CD4-positive, alpha-beta T cell treated with Interleukin-1 beta for 1 hour (primary cell): ENCODE data around the gene CRACR2B.

Experiments
- DNase-seq, 2 donors: peaks; one replicate each; pipeline ENCODE4 v3.0.0-alpha.2; 2020 to 2022

Gene CRACR2B

GRCh38 chr11:827897-828192 is at the start of gene CRACR2B:
Gene CRACR2B (plus strand): TSS chr11:827919. CDS start chr11:828608, 689 bp downstream.
- DNase-seq, result no peak

- DNase-seq, result no peak
Observed at GRCh38 chr11:778976-779954, 48.5 kb upstream of the CRACR2B start.

GRCh38 chr11:779955-780532 is 47.7 kb upstream of the CRACR2B start:
- no peak for DNase-seq

GRCh38 chr11:782264-783174 is 45.2 kb upstream of the CRACR2B start:
- no peak for DNase-seq

DNA sequence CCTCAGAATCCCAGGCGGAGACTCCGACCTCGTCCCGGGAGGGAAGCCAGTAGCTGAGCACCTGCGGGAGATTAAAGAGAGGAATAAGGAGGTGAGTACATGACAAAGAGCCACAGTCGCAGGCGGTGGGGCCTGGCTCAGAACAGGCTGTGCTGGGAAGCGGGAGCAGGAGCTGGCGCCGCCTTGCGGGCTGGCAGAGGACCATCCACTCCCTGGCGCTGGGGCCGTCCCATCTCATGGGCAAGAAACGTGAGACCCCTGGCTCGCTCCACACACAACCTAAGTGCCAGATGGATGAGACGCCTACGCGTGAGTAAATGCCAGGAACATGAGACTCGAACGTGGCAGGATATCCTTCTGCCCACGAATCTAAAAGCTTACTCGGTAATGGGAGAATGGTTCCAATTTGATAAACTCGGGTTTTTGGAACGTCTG is 44.1 kb upstream of the CRACR2B start:
- peak; percentile 19 to 30 for DNase-seq

DNA sequence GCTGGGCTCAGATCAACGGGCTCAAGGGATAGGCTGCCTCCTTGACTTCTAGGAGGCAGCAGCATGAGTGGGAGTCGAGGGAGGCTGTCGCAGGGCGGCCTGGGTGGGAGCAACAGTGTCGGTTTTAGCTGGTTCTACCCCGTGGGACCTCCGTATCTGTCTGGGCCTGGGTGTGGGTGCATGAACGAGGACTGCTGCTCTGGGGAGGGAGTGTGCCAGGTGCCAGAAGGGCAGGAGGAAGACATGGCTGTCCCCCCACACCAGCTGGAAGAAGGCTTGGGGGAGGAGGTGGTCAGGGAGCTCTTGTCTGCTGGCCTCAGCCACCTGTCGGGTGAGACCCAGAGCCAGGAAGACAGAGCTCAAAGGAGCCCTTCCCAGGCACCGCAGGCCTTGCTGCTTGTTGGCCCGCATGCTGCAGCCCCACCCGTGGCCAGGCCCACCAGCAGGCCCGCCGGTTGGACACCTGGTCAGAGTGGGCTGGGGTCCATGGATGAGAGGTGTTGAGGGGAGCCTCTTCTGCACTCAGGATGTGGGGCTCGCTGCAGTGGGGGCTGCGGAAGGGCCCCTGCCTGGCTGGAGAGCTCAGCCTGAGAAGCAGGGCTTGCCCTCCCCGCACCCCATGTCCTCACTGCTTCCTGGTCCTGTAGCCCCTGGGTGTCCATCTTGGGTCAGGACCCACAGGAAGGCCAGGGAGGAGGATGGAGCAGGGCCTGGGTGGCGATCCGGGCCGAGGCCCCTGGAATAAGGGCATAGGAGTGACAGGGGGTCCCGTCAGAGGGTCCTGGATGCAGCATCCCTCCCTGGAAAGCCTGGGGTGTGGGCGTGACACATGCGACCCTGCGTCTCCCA is 41.3 kb upstream of the CRACR2B start:
- no peak for DNase-seq

DNA sequence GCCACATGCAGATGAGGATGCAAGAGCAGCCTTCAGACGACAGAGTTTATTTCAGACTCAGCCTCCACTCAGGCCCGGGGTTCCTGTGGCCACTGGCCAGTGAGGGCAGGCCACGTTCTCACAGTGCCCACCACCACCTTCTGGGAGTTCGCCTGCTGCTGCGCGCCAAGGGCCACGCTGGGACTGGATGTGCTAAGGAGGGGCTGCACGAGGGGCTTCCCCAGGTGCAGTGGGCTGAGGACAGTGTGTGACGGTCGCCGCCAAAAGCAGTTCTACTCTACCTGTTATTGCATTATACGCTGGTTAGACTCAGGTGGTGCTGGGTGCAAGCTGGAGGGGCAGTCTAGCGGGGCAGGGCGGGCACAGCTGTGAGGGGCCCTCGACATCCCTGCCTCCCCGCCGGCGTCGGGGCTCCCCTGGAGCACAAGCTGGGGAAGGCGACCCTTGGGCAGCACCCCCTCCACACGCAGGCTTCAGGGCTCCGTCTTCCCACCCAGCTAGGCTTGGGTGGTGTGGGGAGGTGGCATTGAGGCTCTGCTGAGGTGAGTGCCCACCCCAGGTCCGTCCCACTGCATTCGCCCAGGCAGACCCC is 40.5 kb upstream of the CRACR2B start:
- no peak for DNase-seq

DNA sequence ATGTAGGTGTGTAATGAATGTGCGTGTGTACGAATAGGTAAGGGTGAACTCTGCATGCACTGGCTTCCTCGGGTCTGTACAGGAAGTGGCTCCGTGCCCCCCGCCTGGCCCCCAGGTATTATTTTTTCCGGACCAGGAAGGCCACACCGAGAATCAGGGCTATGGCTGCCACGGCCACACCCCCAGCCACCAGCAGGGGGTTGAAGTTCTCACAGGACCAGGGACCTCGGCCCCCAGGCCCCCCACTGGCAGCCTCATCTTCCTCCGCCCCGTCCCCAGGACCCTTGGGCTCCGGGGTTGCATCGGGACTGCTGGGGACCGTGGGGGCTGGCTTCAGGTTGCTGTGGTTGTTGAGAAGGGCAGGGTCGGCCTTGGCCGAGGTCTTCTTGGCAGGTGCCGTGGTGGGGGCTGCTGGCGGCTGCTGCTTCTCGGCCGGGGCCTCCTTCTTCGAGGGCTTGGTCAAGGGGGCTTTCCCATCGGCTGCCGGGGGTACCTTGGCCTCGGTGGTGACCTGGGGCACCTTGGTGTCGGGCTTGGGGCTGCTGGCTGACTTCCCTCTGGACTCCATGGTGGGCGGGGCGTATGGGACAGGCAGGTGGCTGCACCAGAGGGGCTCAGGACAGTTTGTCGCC is 39.6 kb upstream of the CRACR2B start:
- DNase-seq, result no peak

GRCh38 chr11:788953-789940 is 38.5 kb upstream of the CRACR2B start:
- no peak for DNase-seq

DNA sequence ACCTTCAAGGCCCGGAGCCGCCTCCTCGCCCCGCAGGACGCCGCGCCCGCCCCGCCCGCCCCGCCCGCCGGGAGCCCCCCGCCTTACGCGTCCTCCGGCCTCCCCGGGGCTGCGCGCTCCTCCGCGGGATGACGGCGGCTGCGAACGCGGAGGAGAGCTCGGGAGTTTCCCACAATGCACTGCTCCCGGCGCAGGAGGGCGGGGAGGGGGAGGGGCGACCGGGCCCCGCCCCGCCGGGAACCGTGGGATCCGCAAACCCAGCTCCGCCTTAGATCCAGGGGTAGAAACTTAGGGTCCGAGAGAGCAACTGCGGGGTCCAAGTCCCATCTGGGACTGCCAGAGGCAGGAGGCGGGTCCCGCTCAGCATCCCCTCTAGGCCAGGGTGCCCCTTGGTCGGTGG is 37.8 kb upstream of the CRACR2B start, which contains the start of gene CEND1:
Gene CEND1, minus strand, starts transcription at position 148 of the 400 bp plus-strand sequence. CDS start 1,514 bp downstream, outside the sequence.
- peak in 1 of 2 donors; percentile 42 for DNase-seq

- no peak for DNase-seq
Observed at GRCh38 chr11:790721-791564, 36.8 kb upstream of the CRACR2B start.

GRCh38 chr11:791658-792534 is 35.8 kb upstream of the CRACR2B start:
- no peak for DNase-seq

DNA sequence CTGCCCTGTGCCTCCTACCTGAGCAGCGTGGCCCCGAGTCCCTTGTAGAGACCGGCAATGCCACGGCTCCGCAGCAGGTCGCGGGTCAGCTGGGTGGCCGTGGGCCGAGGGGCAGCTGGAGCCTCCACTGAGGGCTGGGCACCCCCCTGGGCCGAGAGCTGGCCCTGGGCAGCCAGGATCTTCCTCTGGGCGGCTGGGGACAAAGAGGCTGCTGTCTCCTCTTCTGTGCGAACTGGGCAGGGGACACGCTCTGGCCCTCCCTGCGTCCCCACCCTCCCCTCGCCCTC is 35.2 kb upstream of the CRACR2B start:
- no peak for DNase-seq

- no peak for DNase-seq
Observed at GRCh38 chr11:792873-793272, 34.8 kb upstream of the CRACR2B start.

DNA sequence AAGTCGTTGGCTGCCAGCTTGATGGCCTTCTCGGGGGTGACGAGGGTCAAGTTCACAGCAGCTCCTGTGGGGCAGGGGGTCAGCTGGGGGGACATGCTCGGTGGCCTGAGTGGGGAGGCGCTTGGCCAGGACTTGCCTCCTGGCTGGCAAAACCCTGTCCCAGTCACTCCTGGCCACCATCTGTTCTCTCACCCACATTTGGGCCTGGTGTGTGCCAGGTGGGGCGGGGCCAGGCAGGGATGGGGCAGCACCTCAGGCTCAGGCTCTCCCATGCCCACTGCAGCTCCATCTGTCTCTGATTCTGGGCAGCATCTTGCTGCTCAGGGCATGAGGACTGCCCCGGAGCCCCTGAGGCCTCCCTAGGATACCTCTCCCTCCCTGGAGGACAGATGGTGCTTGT is 34.2 kb upstream of the CRACR2B start:
- DNase-seq, result no peak

DNA sequence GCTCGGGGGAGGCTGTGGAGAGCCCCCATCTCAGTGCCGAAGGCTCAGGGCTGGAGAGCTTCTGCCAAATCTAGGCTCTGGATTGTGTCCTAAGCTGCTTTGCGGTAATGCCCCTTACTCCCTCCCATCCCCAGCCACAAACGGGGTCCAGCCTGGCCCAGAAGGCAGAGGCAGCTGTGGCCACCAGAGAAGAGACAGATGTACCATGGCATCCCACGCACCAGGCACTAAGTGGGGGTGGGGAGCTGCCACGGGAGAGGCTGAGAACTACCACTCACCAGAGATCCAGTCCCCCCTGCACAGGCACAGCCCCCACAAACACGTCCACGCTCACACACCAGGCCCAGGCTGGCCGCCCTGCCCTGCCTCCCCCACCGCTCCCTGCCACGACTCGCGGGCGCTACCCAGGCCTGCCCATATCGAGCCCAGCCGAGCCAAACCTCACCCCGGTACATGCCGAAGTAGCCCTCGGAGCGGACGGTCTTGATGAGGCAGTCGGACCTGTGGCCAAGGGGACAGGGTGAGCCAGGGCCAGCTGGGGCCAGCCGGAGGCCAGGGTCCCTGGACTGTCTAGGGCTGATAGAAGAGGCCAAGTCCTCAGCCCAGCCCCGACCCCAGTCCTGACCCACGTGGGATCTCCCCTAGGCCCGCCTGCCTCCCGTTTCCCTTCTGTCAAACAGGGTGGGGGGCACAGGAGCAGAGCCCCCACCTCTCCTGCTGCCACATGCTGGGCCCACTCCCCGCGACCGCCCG is 33.5 kb upstream of the CRACR2B start:
- DNase-seq, result no peak
